Glomerular visceral epithelial cell (primary cell): ENCODE results near the gene SRD5A1.
A peak's percentile ranks its signal among the peaks of the same experiment; 100 is the strongest.

ENCODE experiments used
- DNase-seq: peaks from one replicate; pipeline ENCODE4 v3.0.0-alpha.2; 2016; ENCODE audit errors: extremely low spot score

SRD5A1 gene

GRCh38 chr5:6712577-6713273 is 79.5 kb downstream of the SRD5A1 start:
- peak; percentile 99 for DNase-seq

GRCh38 chr5:6713274-6714225 is 80.3 kb downstream of the SRD5A1 start, which contains the start of gene TENT4A:
Gene TENT4A, plus strand, starts transcription at chr5:6713432. Its CDS starts 552 bp downstream, at chr5:6713984.
- DNase-seq: peak; percentile 33

- DNase-seq: no peak
These were observed 81.2 kb downstream of the SRD5A1 start for GRCh38 chr5:6714226-6715041.

- DNase-seq: no peak
These were observed 82.0 kb downstream of the SRD5A1 start for GRCh38 chr5:6715271-6715670.

- no peak for DNase-seq
These were observed 82.8 kb downstream of the SRD5A1 start for GRCh38 chr5:6715758-6716628.

GRCh38 chr5:6716629-6717149 is 83.4 kb downstream of the SRD5A1 start:
- DNase-seq: no peak

- no peak for DNase-seq
These were observed 84.0 kb downstream of the SRD5A1 start for GRCh38 chr5:6717247-6717646.

GRCh38 chr5:6717687-6718086 is 84.4 kb downstream of the SRD5A1 start:
- no peak for DNase-seq

GRCh38 chr5:6718161-6718681 is 85.0 kb downstream of the SRD5A1 start:
- no peak for DNase-seq

- DNase-seq: no peak
These were observed 85.5 kb downstream of the SRD5A1 start for GRCh38 chr5:6718718-6719117.

GRCh38 chr5:6719417-6719816 is 86.2 kb downstream of the SRD5A1 start:
- no peak for DNase-seq

GRCh38 chr5:6719896-6720560 is 86.8 kb downstream of the SRD5A1 start:
- DNase-seq: no peak

- no peak for DNase-seq
These were observed 87.3 kb downstream of the SRD5A1 start for GRCh38 chr5:6720561-6720921.

- no peak for DNase-seq
These were observed 88.2 kb downstream of the SRD5A1 start for GRCh38 chr5:6721442-6721841.

GRCh38 chr5:6722015-6722414 is 88.8 kb downstream of the SRD5A1 start:
- DNase-seq: no peak

- DNase-seq: no peak
These were observed 90.0 kb downstream of the SRD5A1 start for GRCh38 chr5:6723122-6723815.

- DNase-seq: no peak
These were observed 90.6 kb downstream of the SRD5A1 start for GRCh38 chr5:6723816-6724300.
